ENCODE data around the gene ZRANB2.

ZRANB2 gene

DNA sequence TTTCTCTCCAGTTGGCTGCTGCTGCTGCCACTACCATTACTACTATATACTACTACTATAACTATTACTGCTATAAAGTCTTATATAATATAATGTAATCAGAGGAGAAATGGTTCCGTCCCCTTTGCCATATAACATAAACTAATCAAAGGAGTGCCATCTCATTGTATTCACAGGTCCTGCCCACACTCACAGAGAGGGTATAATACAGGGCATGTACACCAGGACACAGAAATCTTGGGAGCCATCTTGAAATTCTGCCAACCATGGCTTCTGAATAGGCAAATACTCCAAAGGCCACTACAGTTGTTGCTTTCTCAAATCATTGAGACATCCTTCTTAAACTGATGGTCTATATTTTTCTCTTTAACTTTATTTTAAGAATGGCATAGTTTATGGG is 6.9 kb upstream of the ZRANB2 start:
- in situ Hi-C loops (cut with MboI; ENCODE audit: low sequenced_read_pairs, unreplicated experiment) = no loop called here
- no peak for TF ChIP-seq CTCF (IDR thresholded peaks at IDR 0.05; ENCODE audit: borderline replicate concordance, control extremely low read depth, extremely low read depth, insufficient read depth, missing control alignments)
- no peak for DNase-seq (ENCODE audit: low spot score)

GRCh38 chr1:71087060-71087459 is 6.2 kb upstream of the ZRANB2 start:
- DNase-seq (ENCODE audit: low spot score) = no peak
- in situ Hi-C loops (cut with MboI; ENCODE audit: low sequenced_read_pairs, unreplicated experiment) = no loop called here
- no peak for TF ChIP-seq CTCF (IDR thresholded peaks at IDR 0.05; ENCODE audit: borderline replicate concordance, control extremely low read depth, extremely low read depth, insufficient read depth, missing control alignments)

DNA sequence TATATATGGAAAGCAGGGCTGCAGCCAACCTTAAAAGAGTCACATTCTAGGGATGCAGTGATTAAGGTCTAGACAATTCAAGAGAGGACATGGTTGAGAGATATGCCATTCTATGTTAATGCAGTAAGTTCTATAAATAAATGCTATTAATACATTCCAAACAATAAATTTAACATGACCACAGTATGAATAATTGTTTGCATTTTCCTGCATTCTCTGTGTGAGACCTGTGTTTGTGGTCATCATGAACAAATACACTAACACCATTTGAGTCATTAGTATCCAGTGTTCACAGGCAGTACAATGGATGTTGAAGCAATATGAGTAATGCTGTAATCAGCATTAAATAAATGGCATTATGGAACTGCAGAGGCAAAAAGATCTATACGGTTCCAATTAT is 5.5 kb upstream of the ZRANB2 start:
- DNase-seq (ENCODE audit: low spot score) = no peak
- in situ Hi-C loops (cut with MboI; ENCODE audit: low sequenced_read_pairs, unreplicated experiment) = no loop called here
- TF ChIP-seq CTCF (IDR thresholded peaks at IDR 0.05; ENCODE audit: borderline replicate concordance, control extremely low read depth, extremely low read depth, insufficient read depth, missing control alignments) = no peak

DNA sequence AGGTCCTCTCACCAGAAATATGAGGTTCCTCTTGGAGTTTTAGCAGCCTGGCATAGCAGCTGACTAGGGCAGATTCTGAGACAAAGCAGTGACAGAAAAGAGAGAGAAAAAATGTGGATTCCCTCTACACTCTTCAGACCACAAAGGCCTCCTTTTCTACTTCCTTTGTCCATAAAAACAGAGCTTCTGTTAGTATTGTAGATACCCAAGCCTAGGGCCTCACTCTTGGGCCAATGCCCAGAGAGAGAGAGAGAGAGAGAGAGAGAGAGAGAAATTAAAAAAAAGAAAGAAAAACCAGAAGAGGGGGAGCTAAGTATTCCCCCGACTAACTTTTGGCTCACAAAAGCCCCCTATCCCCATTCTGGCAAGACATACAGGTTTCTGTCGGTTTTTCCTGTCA is 2.4 kb upstream of the ZRANB2 start:
- in situ Hi-C loops (cut with MboI; ENCODE audit: low sequenced_read_pairs, unreplicated experiment) = no loop called here
- no peak for DNase-seq (ENCODE audit: low spot score)
- no peak for TF ChIP-seq CTCF (IDR thresholded peaks at IDR 0.05; ENCODE audit: borderline replicate concordance, control extremely low read depth, extremely low read depth, insufficient read depth, missing control alignments)

DNA sequence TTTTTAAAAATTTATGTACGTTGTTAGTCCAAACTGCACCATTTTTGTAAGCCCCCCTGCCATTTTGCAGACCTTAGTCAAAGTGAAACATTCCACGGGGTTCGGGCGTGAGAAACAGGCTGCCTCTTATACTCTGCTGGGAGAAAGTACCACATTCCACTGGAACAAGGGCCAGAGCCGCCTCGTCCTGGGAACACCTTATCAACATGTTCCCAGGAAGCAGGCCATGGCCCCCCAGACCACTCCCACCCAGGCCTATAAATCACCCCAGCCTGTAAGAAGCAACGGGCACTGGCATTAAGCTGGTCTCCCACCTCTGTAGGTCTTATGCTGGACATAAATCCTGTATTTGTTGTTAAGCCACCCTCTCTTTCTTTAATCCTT is 854 bp upstream of the ZRANB2 start:
- no peak for DNase-seq (ENCODE audit: low spot score)
- TF ChIP-seq CTCF (IDR thresholded peaks at IDR 0.05; ENCODE audit: borderline replicate concordance, control extremely low read depth, extremely low read depth, insufficient read depth, missing control alignments) = no peak
- in situ Hi-C loops (cut with MboI; ENCODE audit: low sequenced_read_pairs, unreplicated experiment) = no loop called here

DNA sequence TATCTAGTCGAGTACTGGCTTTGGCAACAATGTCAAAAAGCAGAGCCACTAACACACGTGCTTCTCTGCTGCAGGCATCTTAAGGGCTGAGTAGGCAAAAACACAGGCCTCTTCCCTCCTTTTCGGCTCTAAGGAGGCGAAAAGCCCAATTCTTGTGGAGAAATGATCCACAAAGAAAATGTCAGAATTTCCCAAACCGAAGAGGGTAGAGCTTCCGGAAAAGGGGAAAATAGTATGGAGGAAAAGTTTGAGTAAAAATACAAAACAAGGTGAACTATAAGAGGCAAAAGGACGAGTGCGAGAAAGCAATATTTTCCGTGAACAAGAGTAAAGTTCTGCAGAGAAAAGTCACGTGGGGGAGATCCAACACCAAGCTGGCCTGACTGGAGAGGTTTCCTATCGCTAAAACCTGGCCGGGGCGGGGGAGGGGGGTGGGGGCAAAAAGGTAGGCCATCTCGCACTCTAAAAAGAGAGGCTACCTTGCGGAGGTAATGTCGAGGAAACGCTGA is 551 bp downstream of the ZRANB2 start:
- in situ Hi-C loops (cut with MboI; ENCODE audit: low sequenced_read_pairs, unreplicated experiment) = no loop called here
- no peak for DNase-seq (ENCODE audit: low spot score)
- TF ChIP-seq CTCF (IDR thresholded peaks at IDR 0.05; ENCODE audit: borderline replicate concordance, control extremely low read depth, extremely low read depth, insufficient read depth, missing control alignments) = no peak

- no peak for TF ChIP-seq CTCF (IDR thresholded peaks at IDR 0.05; ENCODE audit: borderline replicate concordance, control extremely low read depth, extremely low read depth, insufficient read depth, missing control alignments)
- in situ Hi-C loops (cut with MboI; ENCODE audit: low sequenced_read_pairs, unreplicated experiment) = loop anchor here (25.0 kb wide), 1 partner anchor 937 kb away; no protein-coding TSS in a partner anchor
- DNase-seq (ENCODE audit: low spot score) = no peak
Observed at GRCh38 chr1:71074681-71075080, 6.2 kb downstream of the ZRANB2 start.
